Progenitor cell of endocrine pancreas (in vitro differentiated cells): ENCODE measurements around the gene NLK. TPM values are rescaled to one million over a fixed set of nuclear protein-coding genes. Genes with fewer than 3 reads are reported as not detected.
A peak's percentile ranks its signal among the peaks of the same experiment; 100 is the strongest.
"Not testable (repeated sequence)": the region's sequence is repeated elsewhere in the genome, so short reads cannot be mapped to it uniquely, and the experiment has no call there.

Experiments
- DNase-seq: peaks from one replicate; pipeline ENCODE4 v3.0.0; 2021; ENCODE audit warnings: low spot score; ENCODE audit not compliant: unreplicated experiment
- H3K27ac Mint-ChIP-seq: 2 replicates; pipeline ENCODE4 v1.8.0; 2021; ENCODE audit warnings: mild to moderate bottlenecking, moderate library complexity, mixed read lengths
- H3K27me3 Mint-ChIP-seq: 2 replicates; pipeline ENCODE4 v1.8.0; 2021; ENCODE audit warnings: mixed read lengths
- H3K36me3 Mint-ChIP-seq: 2 replicates; pipeline ENCODE4 v1.8.0; 2022; ENCODE audit warnings: mixed read lengths; ENCODE audit not compliant: insufficient read depth
- H3K4me1 Mint-ChIP-seq: 2 replicates; pipeline ENCODE4 v1.8.0; 2021; ENCODE audit warnings: low read depth, mixed read lengths
- H3K4me3 Mint-ChIP-seq: 2 replicates; pipeline ENCODE4 v1.8.0; 2021; ENCODE audit warnings: low read depth, mild to moderate bottlenecking, moderate library complexity, mixed read lengths
- H3K9me3 Mint-ChIP-seq: 2 replicates; pipeline ENCODE4 v1.8.0; 2021; ENCODE audit warnings: low read depth, mixed read lengths
- total RNA-seq: library from RNA; stranded (reverse); gene quantifications from 2 replicates; pipeline ENCODE4 v1.2.1, GENCODE V29; 2021
- TF ChIP-seq, protein P1 (sequence below): fragments of 200-600 bp; sonication (generic); IDR thresholded peaks from one replicate; pipeline ENCODE4 v1.5.0; 2021; ENCODE audit warnings: antibody characterized with exemption, mild to moderate bottlenecking; ENCODE audit not compliant: unreplicated experiment

Gene NLK
- total RNA-seq, 1 donor from 2014 or later, result 38.9 TPM

- Mint-ChIP-seq H3K36me3 (peaks cover 11% of the 10 kb centered on the region), H3K9me3 (no peaks in the 10 kb centered on the region), H3K27me3 (no peaks in the 10 kb centered on the region), H3K4me1 (peaks cover 18% of the 10 kb centered on the region), H3K4me3 (no peak overlapping the region), H3K27ac (no peak overlapping the region)
- no peak for DNase-seq
- TF ChIP-seq, protein P1, sequence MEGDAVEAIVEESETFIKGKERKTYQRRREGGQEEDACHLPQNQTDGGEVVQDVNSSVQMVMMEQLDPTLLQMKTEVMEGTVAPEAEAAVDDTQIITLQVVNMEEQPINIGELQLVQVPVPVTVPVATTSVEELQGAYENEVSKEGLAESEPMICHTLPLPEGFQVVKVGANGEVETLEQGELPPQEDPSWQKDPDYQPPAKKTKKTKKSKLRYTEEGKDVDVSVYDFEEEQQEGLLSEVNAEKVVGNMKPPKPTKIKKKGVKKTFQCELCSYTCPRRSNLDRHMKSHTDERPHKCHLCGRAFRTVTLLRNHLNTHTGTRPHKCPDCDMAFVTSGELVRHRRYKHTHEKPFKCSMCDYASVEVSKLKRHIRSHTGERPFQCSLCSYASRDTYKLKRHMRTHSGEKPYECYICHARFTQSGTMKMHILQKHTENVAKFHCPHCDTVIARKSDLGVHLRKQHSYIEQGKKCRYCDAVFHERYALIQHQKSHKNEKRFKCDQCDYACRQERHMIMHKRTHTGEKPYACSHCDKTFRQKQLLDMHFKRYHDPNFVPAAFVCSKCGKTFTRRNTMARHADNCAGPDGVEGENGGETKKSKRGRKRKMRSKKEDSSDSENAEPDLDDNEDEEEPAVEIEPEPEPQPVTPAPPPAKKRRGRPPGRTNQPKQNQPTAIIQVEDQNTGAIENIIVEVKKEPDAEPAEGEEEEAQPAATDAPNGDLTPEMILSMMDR, result no peak
Measured at GRCh38 chr17:28097901-28098300, 55.4 kb downstream of the NLK start.

GRCh38 chr17:28098591-28098990 lies 56.1 kb downstream of the NLK start:
- H3K4me3 Mint-ChIP-seq, DNase-seq, H3K27me3 Mint-ChIP-seq, H3K9me3 Mint-ChIP-seq, H3K27ac Mint-ChIP-seq: not testable (repeated sequence)
- Mint-ChIP-seq H3K4me1 (peaks cover 16% of the 10 kb centered on the region), H3K36me3 (peaks cover 11% of the 10 kb centered on the region)

- Mint-ChIP-seq H3K9me3 (no peaks in the 10 kb centered on the region), H3K27me3 (no peaks in the 10 kb centered on the region), H3K36me3 (peaks cover 11% of the 10 kb centered on the region), H3K4me1 (peaks cover 14% of the 10 kb centered on the region), H3K4me3 (no peak overlapping the region), H3K27ac (peak overlapping the region; percentile 7)
- TF ChIP-seq, protein P1, result no peak
- no peak for DNase-seq
Measured at GRCh38 chr17:28100251-28100650, 57.8 kb downstream of the NLK start.

GRCh38 chr17:28100936-28101335 lies 58.5 kb downstream of the NLK start:
- Mint-ChIP-seq H3K9me3 (no peaks in the 10 kb centered on the region), H3K36me3 (peaks cover 11% of the 10 kb centered on the region), H3K4me1 (peaks cover 19% of the 10 kb centered on the region), H3K27me3 (no peaks in the 10 kb centered on the region), H3K4me3 (no peak overlapping the region), H3K27ac (no peak overlapping the region)
- TF ChIP-seq, protein P1, result no peak
- DNase-seq, result no peak

DNA sequence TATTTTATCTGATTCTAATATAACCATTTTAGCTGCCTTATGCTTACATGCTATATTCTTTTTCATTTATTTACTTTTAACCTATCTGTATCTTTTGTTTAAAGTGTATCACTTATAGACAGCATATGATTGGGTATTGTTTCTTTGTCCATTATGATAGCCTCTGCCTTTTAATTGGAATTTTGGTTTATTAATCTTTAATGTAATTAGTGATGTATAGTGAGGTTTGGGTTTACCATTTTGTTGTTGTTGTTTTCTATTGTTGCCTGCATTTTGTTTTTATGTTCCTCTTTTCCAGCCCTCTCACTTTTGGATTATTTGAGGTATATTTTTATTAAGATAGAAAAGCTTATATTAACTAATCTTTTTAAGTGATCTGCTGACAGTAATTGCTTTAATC lies 59.4 kb downstream of the NLK start:
- no peak for DNase-seq
- TF ChIP-seq, protein P1, result no peak
- Mint-ChIP-seq H3K36me3 (peaks cover 11% of the 10 kb centered on the region), H3K9me3 (no peaks in the 10 kb centered on the region), H3K4me1 (peaks cover 19% of the 10 kb centered on the region), H3K4me3 (no peak overlapping the region), H3K27me3 (no peaks in the 10 kb centered on the region), H3K27ac (no peak overlapping the region)

DNA sequence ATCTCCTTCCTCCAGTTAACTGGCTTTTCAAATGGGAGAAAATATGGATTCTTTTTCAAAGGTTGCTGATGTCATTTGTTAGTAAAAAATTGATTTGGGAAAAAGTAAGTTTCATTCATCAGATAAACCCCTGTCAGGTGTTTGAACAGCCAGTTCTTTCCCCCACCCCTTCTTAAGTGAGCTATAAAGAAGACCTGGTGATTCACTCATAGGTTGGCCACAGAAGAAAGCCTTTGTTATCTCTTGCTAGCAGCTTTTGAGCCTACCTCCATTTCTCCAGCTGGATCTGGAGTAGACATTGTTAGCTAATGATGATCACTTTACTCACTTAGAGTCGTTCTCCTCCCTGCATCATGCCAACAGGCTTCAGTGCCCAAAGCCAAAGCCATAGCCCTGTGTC lies 63.0 kb downstream of the NLK start:
- peaks cover 5% of the 10 kb centered on the region for H3K9me3 Mint-ChIP-seq
- TF ChIP-seq, protein P1, result no peak
- H3K27me3 Mint-ChIP-seq, result no peaks in the 10 kb centered on the region
- no peak overlapping the region for H3K27ac Mint-ChIP-seq
- no peak for DNase-seq
- peaks cover 13% of the 10 kb centered on the region for H3K36me3 Mint-ChIP-seq
- H3K4me1 Mint-ChIP-seq, result peaks cover 14% of the 10 kb centered on the region
- no peak overlapping the region for H3K4me3 Mint-ChIP-seq
